Measurements from ENCODE around the gene RANBP1.
"Not testable (repeated sequence)": the region's sequence is repeated elsewhere in the genome, so short reads cannot be mapped to it uniquely, and the experiment has no call there.

RANBP1 gene

GRCh38 chr22:20115691-20116375, at the start of gene RANBP1:
TSS of gene RANBP1 (plus strand) at chr22:20116104. CDS start at chr22:20116185, 81 bp downstream.
- POLR2A ChIA-PET (ENCODE audit: low non-redundant PET) = no interaction called here
- no peak for TF ChIP-seq CTCF (conservative IDR thresholded peaks at IDR 0.05; ENCODE audit: low read depth)
- peak within 1 kb of the TSS; percentile 87 for H3K27ac ChIP-seq
- CTCF ChIA-PET = no interaction called here
- DNase-seq (ENCODE audit: low spot score) = no peak

- ChIA-PET POLR2A (ENCODE audit: low non-redundant PET) (interaction anchor here (0.6 kb wide), 1 partner anchor 12 kb away, joined by 5 read pairs; no protein-coding TSS in a partner anchor), CTCF (interaction anchor here (0.6 kb wide), 1 partner anchor 53 kb away, joined by 7 read pairs; no protein-coding TSS in a partner anchor)
- TF ChIP-seq CTCF (conservative IDR thresholded peaks at IDR 0.05; ENCODE audit: low read depth) = no peak
- no peak overlapping the region for H3K27ac ChIP-seq
- no peak for DNase-seq (ENCODE audit: low spot score)
Observed at GRCh38 chr22:20066617-20067383, 49.1 kb upstream of the RANBP1 start.

- DNase-seq (ENCODE audit: low spot score); H3K27ac ChIP-seq; POLR2A ChIA-PET (ENCODE audit: low non-redundant PET): not testable (repeated sequence)
- CTCF ChIA-PET = interaction anchor here (0.6 kb wide), 1 partner anchor 53 kb away, joined by 7 read pairs; no protein-coding TSS in a partner anchor
Observed at GRCh38 chr22:20067384-20067682, 48.6 kb upstream of the RANBP1 start.

- TF ChIP-seq CTCF (conservative IDR thresholded peaks at IDR 0.05; ENCODE audit: low read depth) = no peak
- no peak for DNase-seq (ENCODE audit: low spot score)
- ChIA-PET CTCF (no interaction called here), POLR2A (ENCODE audit: low non-redundant PET) (no interaction called here)
- H3K27ac ChIP-seq = no peak overlapping the region
Observed at GRCh38 chr22:20068640-20069039, 47.3 kb upstream of the RANBP1 start.

- ChIA-PET POLR2A (ENCODE audit: low non-redundant PET) (no interaction called here), CTCF (no interaction called here)
- no peak for TF ChIP-seq CTCF (conservative IDR thresholded peaks at IDR 0.05; ENCODE audit: low read depth)
- DNase-seq (ENCODE audit: low spot score) = no peak
- H3K27ac ChIP-seq = no peak overlapping the region
Observed at GRCh38 chr22:20069331-20070042, 46.4 kb upstream of the RANBP1 start.

GRCh38 chr22:20071524-20071972, 44.4 kb upstream of the RANBP1 start:
- H3K27ac ChIP-seq = no peak overlapping the region
- no peak for TF ChIP-seq CTCF (conservative IDR thresholded peaks at IDR 0.05; ENCODE audit: low read depth)
- no peak for DNase-seq (ENCODE audit: low spot score)
- ChIA-PET CTCF (no interaction called here), POLR2A (ENCODE audit: low non-redundant PET) (no interaction called here)

Data from RWPE1 (cell line).